Testis (tissue), 3 donors: ENCODE data around the gene USP32. TPM values are rescaled to one million over a fixed set of nuclear protein-coding genes. Genes with fewer than 3 reads are reported as not detected.

Experiments
- DNase-seq: peaks from one replicate; pipeline ENCODE4 v3.0.0-alpha.2; 2019
- H3K27ac ChIP-seq, 2 donors: fragments of 200-600 bp; sonication (generic); one replicate each; pipeline ENCODE4 v1.5.1; 2019
- H3K27me3 ChIP-seq: fragments of 200-600 bp; sonication (generic); one replicate; pipeline ENCODE4 v1.5.1; 2019
- H3K36me3 ChIP-seq: fragments of 200-600 bp; sonication (generic); one replicate; pipeline ENCODE4 v1.5.1; 2017; ENCODE audit warnings: low read depth; ENCODE audit errors: missing control alignments
- H3K4me1 ChIP-seq: fragments of 200-600 bp; sonication (generic); one replicate; pipeline ENCODE4 v1.5.1; 2019
- H3K4me3 ChIP-seq, 2 donors: fragments of 200-600 bp; sonication (generic); one replicate each; pipeline ENCODE4 v1.5.1; 2017 to 2019
- H3K9me3 ChIP-seq: fragments of 200-600 bp; sonication (generic); one replicate; pipeline ENCODE4 v1.5.1; 2017
- CTCF ChIP-seq, 3 experiments: fragments of 450-650 bp in 2 of 3; fragments of 200-600 bp in 1 of 3; sonication (generic) in 1 of 3; IDR thresholded peaks; one replicate each; pipeline ENCODE4 v1.5.1; 2016 to 2019; ENCODE audit warnings: antibody characterized with exemption in 3 of 3, mild to moderate bottlenecking in 2 of 3, moderate library complexity in 1 of 3
- POLR2A ChIP-seq: fragments of 450-650 bp; IDR thresholded peaks from one replicate; pipeline ENCODE4 v1.6.1; 2017; ENCODE audit warnings: antibody characterized with exemption, mild to moderate bottlenecking, moderate library complexity
- WGBS, 2 donors: methylation state at CpG; one replicate each; pipeline ENCODE4 v1.1.5; 2018; 5-methylcytosine and 5-hydroxymethylcytosine counted together
- intact Hi-C: fragments of 100-400 bp; cut with DNase I; formaldehyde crosslinking; loops from one replicate; pipeline ENCODE4 v1.15.1; 2023; ENCODE audit warnings: low total_unique reads
- polyA plus RNA-seq: library from polyadenylated mRNA; stranded (reverse); fragments of 350-450 nt; fragmentation: Illumina TruSeq; extraction: RNeasy Lipid Tissue Mini Kit (QIAGEN cat#74804); gene quantifications from one replicate; pipeline ENCODE4 v1.2.3, GENCODE V29; 2014; ENCODE audit warnings: low read depth, low replicate concordance; ENCODE audit not compliant: insufficient read depth
- total RNA-seq, 2 donors: library from RNA; depleted of rRNA; stranded (reverse); fragments of >200 nt; gene quantifications; one replicate each; pipeline ENCODE4 v1.2.3, GENCODE V29; 2016

Gene USP32
- total and polyA plus RNA-seq, 3 donors from 2014 or later = 113 to 279 (median 166) TPM

DNA sequence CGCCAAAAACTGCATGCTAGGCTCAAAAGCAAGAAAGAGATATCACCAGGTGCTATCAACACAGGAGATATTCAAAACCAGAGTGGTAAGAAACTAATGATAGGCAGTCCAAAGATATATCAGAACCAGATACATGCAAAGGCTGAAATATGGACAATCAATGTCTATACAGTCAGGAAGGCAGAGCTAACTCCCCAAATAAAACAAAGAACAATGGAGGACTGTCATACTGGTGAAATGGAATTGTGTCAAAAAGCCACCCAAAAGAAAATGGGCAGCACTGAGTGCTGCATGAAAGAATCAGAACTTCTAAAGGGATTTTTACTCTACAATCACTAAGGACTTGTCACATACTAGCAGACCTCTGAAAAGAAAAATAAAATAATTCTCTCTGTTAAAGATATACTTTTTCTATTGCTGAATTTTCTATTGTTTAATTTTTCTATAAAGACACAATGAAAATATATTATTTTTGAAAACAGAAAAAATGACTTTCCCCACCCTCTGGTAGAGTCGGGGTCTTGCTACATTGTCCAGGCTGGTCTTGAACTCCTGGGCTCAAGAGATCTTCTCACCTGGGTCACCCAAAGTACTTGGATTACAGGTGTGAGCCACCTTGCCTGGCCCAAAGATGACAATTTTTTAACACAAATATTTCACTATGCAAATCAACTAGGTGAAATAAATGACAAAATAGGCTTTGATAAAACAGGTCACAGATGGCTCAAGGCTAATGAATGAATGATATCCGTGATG, 98.2 kb downstream of the USP32 start:
- no peaks in the 10 kb centered on the region for H3K27me3 ChIP-seq
- intact Hi-C loops = no loop called here
- no peak overlapping the region for H3K27ac ChIP-seq
- H3K36me3 ChIP-seq = no peaks in the 10 kb centered on the region
- no peak overlapping the region for H3K4me3 ChIP-seq
- TF ChIP-seq CTCF (IDR thresholded peaks at IDR 0.05) (no peak), POLR2A (no peak)
- H3K4me1 ChIP-seq = no peaks in the 10 kb centered on the region
- 88 to 92% methylated on average over 3 of the region's 3 CpGs for WGBS, 2 donors
- DNase-seq = no peak
- no peaks in the 10 kb centered on the region for H3K9me3 ChIP-seq

DNA sequence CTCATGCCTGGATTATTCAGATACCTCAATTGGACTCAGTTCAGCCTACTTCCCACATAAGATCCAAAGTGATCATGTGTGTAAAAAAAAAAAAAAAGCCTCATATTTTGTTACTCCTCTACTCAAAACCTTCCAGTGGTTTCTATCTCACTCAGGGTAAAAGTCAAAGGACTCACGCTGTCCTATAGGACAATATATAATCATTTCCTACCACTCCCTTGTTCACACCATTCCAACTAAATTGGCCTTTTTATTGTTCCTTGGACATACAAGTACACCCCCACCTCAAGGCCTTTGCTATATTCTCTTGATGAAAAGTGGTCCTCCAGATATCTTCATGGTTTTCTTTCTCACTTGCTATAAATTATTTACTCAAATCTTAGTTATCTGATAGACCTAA, 99.2 kb downstream of the USP32 start:
- Histone ChIP-seq H3K36me3 (no peaks in the 10 kb centered on the region), H3K27ac (no peak overlapping the region), H3K4me3 (no peak overlapping the region), H3K27me3 (no peaks in the 10 kb centered on the region), H3K9me3 (no peaks in the 10 kb centered on the region), H3K4me1 (no peaks in the 10 kb centered on the region)
- DNase-seq = no peak
- intact Hi-C loops = no loop called here
- no peak for TF ChIP-seq POLR2A
- no peak for TF ChIP-seq CTCF (IDR thresholded peaks at IDR 0.05)
- 87 to 98% methylated on average over 1 of the region's 1 CpG for WGBS, 2 donors

- 83 to 88% methylated on average over 1 of the region's 1 CpG for WGBS, 2 donors
These were observed 107.2 kb downstream of the USP32 start for GRCh38 chr17:60284709-60285108.

DNA sequence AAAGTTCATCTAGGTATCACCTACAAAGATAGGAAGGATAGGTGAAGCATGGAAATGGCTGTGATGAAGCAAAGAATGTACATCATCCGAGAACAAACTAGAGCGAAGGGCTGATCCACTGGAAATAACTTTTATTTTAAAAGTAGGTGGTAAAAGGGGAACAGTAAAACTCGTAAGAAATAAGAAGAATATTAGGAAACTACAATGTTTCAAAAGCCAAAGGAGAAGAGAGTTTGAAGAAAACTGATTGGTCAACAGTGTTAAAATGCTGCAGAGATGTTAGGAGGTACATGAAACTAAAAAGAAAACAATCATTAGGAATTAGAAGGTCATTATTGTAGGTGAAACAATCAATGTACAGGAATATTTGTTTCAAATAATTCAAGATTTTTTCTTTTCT, 108.1 kb downstream of the USP32 start:
- Histone ChIP-seq H3K27me3 (no peaks in the 10 kb centered on the region), H3K27ac (no peak overlapping the region), H3K4me1 (no peaks in the 10 kb centered on the region), H3K9me3 (no peaks in the 10 kb centered on the region), H3K4me3 (no peak overlapping the region), H3K36me3 (no peaks in the 10 kb centered on the region)
- intact Hi-C loops = no loop called here
- no peak for DNase-seq
- 85 to 86% methylated on average over 3 of the region's 3 CpGs for WGBS, 2 donors
- TF ChIP-seq CTCF (IDR thresholded peaks at IDR 0.05) = no peak
- TF ChIP-seq POLR2A = no peak

More at GRCh38 chr17:60284709-60285108, 107.2 kb downstream of the USP32 start:
- H3K4me1 ChIP-seq = no peaks in the 10 kb centered on the region
- intact Hi-C loops = no loop called here
- H3K4me3 ChIP-seq = no peak overlapping the region
- DNase-seq = no peak
- H3K27me3 ChIP-seq = no peaks in the 10 kb centered on the region
- H3K36me3 ChIP-seq = no peaks in the 10 kb centered on the region
- TF ChIP-seq POLR2A = no peak
- no peak for TF ChIP-seq CTCF (IDR thresholded peaks at IDR 0.05)
- H3K27ac ChIP-seq = no peak overlapping the region
- H3K9me3 ChIP-seq = no peaks in the 10 kb centered on the region

DNA sequence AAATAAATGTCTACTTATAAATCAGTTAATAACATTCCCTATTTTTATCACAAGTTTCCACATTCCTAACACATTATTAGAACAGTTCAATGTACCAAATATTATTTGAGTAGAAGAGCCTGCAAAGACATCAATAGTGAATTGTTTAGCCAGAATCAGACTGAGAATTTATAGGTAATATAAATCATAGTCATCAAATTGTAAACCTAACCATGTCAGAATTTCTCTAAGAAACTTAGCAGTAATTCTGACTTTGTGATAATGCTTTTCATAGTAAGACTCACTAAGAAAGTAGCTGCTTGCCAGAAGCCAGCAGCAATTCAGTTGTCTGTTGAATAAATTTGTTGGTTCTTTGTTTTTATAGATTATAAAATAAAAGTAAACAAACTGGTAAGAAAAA, 111.3 kb downstream of the USP32 start:
- DNase-seq = no peak
- H3K36me3 ChIP-seq = no peaks in the 10 kb centered on the region
- H3K27ac ChIP-seq = no peak overlapping the region
- H3K4me3 ChIP-seq = no peak overlapping the region
- no peaks in the 10 kb centered on the region for H3K4me1 ChIP-seq
- no peak for TF ChIP-seq POLR2A
- TF ChIP-seq CTCF (IDR thresholded peaks at IDR 0.05) = no peak
- H3K27me3 ChIP-seq = no peaks in the 10 kb centered on the region
- intact Hi-C loops = no loop called here
- H3K9me3 ChIP-seq = no peaks in the 10 kb centered on the region
